MM.1S (cell line): Measurements from ENCODE around the gene SLC27A4.

ENCODE experiments used
- DNase-seq: peaks from one replicate; pipeline ENCODE4 v3.0.0-alpha.2; 2015
- H2AFZ ChIP-seq: fragments of 300-600 bp; sonication (generic); 2 replicates; pipeline ENCODE4 v1.6.0; 2016; ENCODE audit warnings: antibody characterized with exemption, low read length
- H3F3A ChIP-seq: fragments of 300-600 bp; sonication (generic); 2 replicates; pipeline ENCODE4 v1.6.1; 2016; ENCODE audit warnings: mild to moderate bottlenecking, antibody characterized with exemption, low read length, moderate library complexity, mixed read lengths; ENCODE audit not compliant: insufficient read depth
- H3K27ac ChIP-seq: fragments of 300-600 bp; sonication (generic); 2 replicates; pipeline ENCODE4 v1.5.1; 2016; ENCODE audit warnings: mild to moderate bottlenecking, low read length
- H3K27me3 ChIP-seq: fragments of 300-600 bp; sonication (generic); replicated peaks from 2 replicates; pipeline ENCODE4 v1.6.0; 2016; ENCODE audit warnings: low read length; ENCODE audit not compliant: insufficient read depth
- H3K36me3 ChIP-seq: fragments of 300-600 bp; sonication (generic); replicated peaks from 2 replicates; pipeline ENCODE4 v1.6.1; 2016; ENCODE audit warnings: mild to moderate bottlenecking, low read length, mixed read lengths; ENCODE audit not compliant: insufficient read depth
- H3K4me1 ChIP-seq: fragments of 300-600 bp; sonication (generic); 2 replicates; pipeline ENCODE4 v1.6.1; 2016; ENCODE audit warnings: low read length, mixed read lengths
- H3K4me2 ChIP-seq: fragments of 300-600 bp; sonication (generic); 2 replicates; pipeline ENCODE4 v1.6.0; 2016; ENCODE audit warnings: low read depth, low read length
- H3K4me3 ChIP-seq: fragments of 300-600 bp; sonication (generic); 2 replicates; pipeline ENCODE4 v1.5.1; 2016; ENCODE audit warnings: low read length, mixed read lengths
- H3K79me2 ChIP-seq: fragments of 300-600 bp; sonication (generic); 2 replicates; pipeline ENCODE4 v1.6.1; 2016; ENCODE audit warnings: mixed run types, low read length, mixed read lengths
- H3K9ac ChIP-seq: fragments of 300-600 bp; sonication (generic); 2 replicates; pipeline ENCODE4 v1.6.1; 2016; ENCODE audit warnings: low read length, mixed read lengths
- H3K9me2 ChIP-seq: fragments of 300-600 bp; sonication (generic); replicated peaks from 2 replicates; pipeline ENCODE4 v1.6.1; 2016; ENCODE audit warnings: mild to moderate bottlenecking, low read length, mixed read lengths; ENCODE audit not compliant: insufficient read depth
- H3K9me3 ChIP-seq: fragments of 300-600 bp; sonication (generic); replicated peaks from 2 replicates; pipeline ENCODE4 v1.6.1; 2016; ENCODE audit warnings: mild to moderate bottlenecking, low read length, mixed read lengths; ENCODE audit not compliant: insufficient read depth
- H4K20me1 ChIP-seq: fragments of 300-600 bp; sonication (generic); 2 replicates; pipeline ENCODE4 v1.6.1; 2016; ENCODE audit warnings: mild to moderate bottlenecking, low read length, moderate library complexity, mixed read lengths; ENCODE audit not compliant: insufficient read depth
- CTCF ChIP-seq: fragments of 300-600 bp; sonication (generic); IDR thresholded peaks from 2 replicates; pipeline ENCODE4 v1.5.1; 2016; ENCODE audit warnings: antibody characterized with exemption, low read length, mixed read lengths
- EZH2 ChIP-seq: fragments of 300-600 bp; sonication (generic); optimal IDR thresholded peaks from 2 replicates; pipeline ENCODE3; 2017; ENCODE audit warnings: low read depth, mild to moderate bottlenecking, antibody characterized with exemption, low read length, mixed read lengths
- EZH2phosphoT487 ChIP-seq: fragments of 300-600 bp; sonication (generic); IDR thresholded peaks from 2 replicates; pipeline ENCODE4 v1.6.1; 2018; ENCODE audit warnings: antibody characterized with exemption, low read length

SLC27A4 gene

GRCh38 chr9:128316421-128316820, 23.9 kb upstream of the SLC27A4 start:
- no peaks in the 10 kb centered on the region for H3K9me2 ChIP-seq
- H3K4me3 ChIP-seq, result no peak overlapping the region
- H3K4me1 ChIP-seq, result peaks cover 5% of the 10 kb centered on the region
- TF ChIP-seq EZH2phosphoT487 (no peak), CTCF (no peak), EZH2 (no peak)
- no peak overlapping the region for H3K9ac ChIP-seq
- DNase-seq, result no peak
- H3K36me3 ChIP-seq, result no peaks in the 10 kb centered on the region; the same call in 1 of the 2 replicates
- H3K9me3 ChIP-seq, result no peaks in the 10 kb centered on the region
- H3K4me2 ChIP-seq, result no peak overlapping the region
- H3K27me3 ChIP-seq, result no peaks in the 10 kb centered on the region
- H3F3A ChIP-seq, result no peaks in the 10 kb centered on the region
- no peaks in the 10 kb centered on the region for H4K20me1 ChIP-seq
- H3K79me2 ChIP-seq, result peaks cover 7% of the 10 kb centered on the region
- H2AFZ ChIP-seq, result no peak overlapping the region
- no peak overlapping the region for H3K27ac ChIP-seq

DNA sequence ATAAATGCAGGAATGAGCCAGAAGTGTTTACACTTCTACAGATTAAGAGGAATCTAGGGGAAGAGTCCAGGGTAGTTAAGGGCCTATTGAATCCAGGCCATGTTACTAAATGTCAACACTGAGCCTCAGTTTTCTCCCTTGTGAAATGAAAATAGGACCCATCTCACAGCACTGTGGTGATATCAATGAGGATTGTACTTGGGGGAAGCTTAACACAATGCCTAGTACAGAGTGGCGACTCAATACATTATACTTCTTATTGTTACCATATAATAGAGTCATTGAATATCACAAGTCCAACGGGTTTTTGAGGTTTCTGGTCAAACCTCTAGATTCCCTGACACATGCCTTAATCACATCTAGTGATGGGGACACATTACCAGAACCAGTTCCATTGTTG, 22.7 kb upstream of the SLC27A4 start:
- no peaks in the 10 kb centered on the region for H3K27me3 ChIP-seq
- no peak overlapping the region for H3K4me3 ChIP-seq
- peaks cover 15% of the 10 kb centered on the region for H3K79me2 ChIP-seq
- H3K9me3 ChIP-seq, result no peaks in the 10 kb centered on the region
- peaks cover 7% of the 10 kb centered on the region for H3K4me1 ChIP-seq
- H3K36me3 ChIP-seq, result no peaks in the 10 kb centered on the region; the same call in 1 of the 2 replicates
- no peak overlapping the region for H3K9ac ChIP-seq
- H4K20me1 ChIP-seq, result no peaks in the 10 kb centered on the region
- H2AFZ ChIP-seq, result no peak overlapping the region
- DNase-seq, result no peak
- no peaks in the 10 kb centered on the region for H3K9me2 ChIP-seq
- no peak overlapping the region for H3K4me2 ChIP-seq
- TF ChIP-seq EZH2, result no peak
- TF ChIP-seq CTCF, result no peak
- TF ChIP-seq EZH2phosphoT487, result no peak
- no peaks in the 10 kb centered on the region; the same call in 1 of the 2 replicates for H3F3A ChIP-seq
- no peak overlapping the region for H3K27ac ChIP-seq

- peak overlapping the region; percentile 88; the same call in 1 of the 2 replicates for H3K9ac ChIP-seq
- H3K4me3 ChIP-seq, result peak overlapping the region; percentile 84
- no peaks in the 10 kb centered on the region for H3K9me2 ChIP-seq
- TF ChIP-seq CTCF (no peak), EZH2 (no peak), EZH2phosphoT487 (no peak)
- no peaks in the 10 kb centered on the region for H3K27me3 ChIP-seq
- peaks cover 11% of the 10 kb centered on the region for H3F3A ChIP-seq
- no peaks in the 10 kb centered on the region for H3K9me3 ChIP-seq
- peak overlapping the region; percentile 53 for H3K4me2 ChIP-seq
- no peaks in the 10 kb centered on the region for H3K36me3 ChIP-seq
- no peaks in the 10 kb centered on the region for H4K20me1 ChIP-seq
- H3K27ac ChIP-seq, result no peak overlapping the region
- peak overlapping the region; percentile 84; the same call in 1 of the 2 replicates for H2AFZ ChIP-seq
- peaks cover 11% of the 10 kb centered on the region for H3K4me1 ChIP-seq
- H3K79me2 ChIP-seq, result peaks cover 47% of the 10 kb centered on the region
- DNase-seq, result no peak
These were observed 19.0 kb upstream of the SLC27A4 start for GRCh38 chr9:128321343-128321742.
